Measurements from ENCODE around the gene SLC41A1. TPM values are rescaled to one million over a fixed set of nuclear protein-coding genes. Genes with fewer than 3 reads are reported as not detected.

Gene SLC41A1
- total RNA-seq, 1 donor from 2014 or later, result 16.8 TPM

DNA sequence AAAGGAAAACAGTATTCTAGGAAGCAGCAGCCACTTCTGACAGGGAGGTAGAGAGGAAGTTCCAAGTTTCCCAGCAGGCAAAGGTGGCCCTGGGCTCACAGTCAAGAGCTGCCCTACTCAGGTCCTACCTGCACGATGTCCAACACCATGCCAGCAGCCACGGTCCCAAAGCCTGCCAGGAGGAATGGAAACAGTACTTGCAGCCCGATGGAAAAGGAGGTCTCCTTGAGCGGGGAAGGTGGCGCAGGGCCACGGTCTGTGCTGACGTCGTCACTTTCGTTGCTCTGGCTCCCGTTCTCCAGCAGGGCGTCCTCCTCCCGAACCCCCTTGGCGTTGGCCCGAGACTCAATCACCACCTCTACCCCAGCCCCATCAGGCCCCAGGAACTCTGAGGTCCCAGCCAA lies 3.1 kb downstream of the SLC41A1 start:
- DNase-seq (ENCODE audit: low spot score, unreplicated experiment), result no peak
- Mint-ChIP-seq H3K4me3 (ENCODE audit: low read depth) (no peak overlapping the region), H3K36me3 (ENCODE audit: insufficient read depth) (peaks cover 11% of the 10 kb centered on the region), H3K27ac (no peak overlapping the region), H3K4me1 (ENCODE audit: low read depth) (peaks cover 24% of the 10 kb centered on the region), H3K27me3 (no peaks in the 10 kb centered on the region), H3K9me3 (ENCODE audit: low read depth) (no peaks in the 10 kb centered on the region)
- TF ChIP-seq CTCF (IDR thresholded peaks at IDR 0.05; ENCODE audit: unreplicated experiment), result no peak

GRCh38 chr1:205809469-205809868 lies 3.5 kb downstream of the SLC41A1 start:
- Mint-ChIP-seq H3K36me3 (ENCODE audit: insufficient read depth) (peaks cover 13% of the 10 kb centered on the region), H3K9me3 (ENCODE audit: low read depth) (no peaks in the 10 kb centered on the region), H3K4me1 (ENCODE audit: low read depth) (peaks cover 22% of the 10 kb centered on the region), H3K27me3 (no peaks in the 10 kb centered on the region), H3K27ac (no peak overlapping the region), H3K4me3 (ENCODE audit: low read depth) (no peak overlapping the region)
- no peak for DNase-seq (ENCODE audit: low spot score, unreplicated experiment)
- no peak for TF ChIP-seq CTCF (IDR thresholded peaks at IDR 0.05; ENCODE audit: unreplicated experiment)

- H3K27me3 Mint-ChIP-seq, result no peaks in the 10 kb centered on the region
- TF ChIP-seq CTCF (IDR thresholded peaks at IDR 0.05; ENCODE audit: unreplicated experiment), result no peak
Measured at GRCh38 chr1:205805082-205805711, 7.8 kb downstream of the SLC41A1 start.

DNA sequence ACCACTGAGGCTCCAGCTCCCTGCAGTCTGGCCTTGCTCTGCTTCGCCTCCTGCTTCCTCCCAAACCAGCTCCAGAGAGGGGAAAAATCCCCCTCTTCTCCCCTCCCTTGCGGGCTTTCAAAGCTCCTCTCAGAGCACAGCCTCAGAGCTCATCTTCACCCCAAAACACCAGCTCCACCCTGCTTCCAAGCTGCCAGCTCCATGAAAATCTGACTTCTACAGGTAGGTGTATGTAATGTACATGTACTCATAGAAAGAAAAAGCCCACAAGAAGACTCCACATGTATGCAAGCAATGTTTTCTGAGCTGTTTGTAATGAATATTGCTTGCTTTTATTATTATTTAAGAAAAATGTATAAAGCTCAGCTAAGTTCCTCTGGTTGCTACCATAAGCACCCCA lies 8.4 kb downstream of the SLC41A1 start:
- no peaks in the 10 kb centered on the region for H3K27me3 Mint-ChIP-seq
- peaks cover 3% of the 10 kb centered on the region for H3K4me1 Mint-ChIP-seq (ENCODE audit: low read depth)
- no peak for DNase-seq (ENCODE audit: low spot score, unreplicated experiment)
- H3K9me3 Mint-ChIP-seq (ENCODE audit: low read depth), result no peaks in the 10 kb centered on the region
- no peak overlapping the region for H3K4me3 Mint-ChIP-seq (ENCODE audit: low read depth)
- H3K36me3 Mint-ChIP-seq (ENCODE audit: insufficient read depth), result peaks cover 9% of the 10 kb centered on the region
- TF ChIP-seq CTCF (IDR thresholded peaks at IDR 0.05; ENCODE audit: unreplicated experiment), result no peak
- no peak overlapping the region for H3K27ac Mint-ChIP-seq

More at GRCh38 chr1:205805082-205805711, 7.8 kb downstream of the SLC41A1 start:
- H3K4me3 Mint-ChIP-seq (ENCODE audit: low read depth), result no peak overlapping the region
- H3K27ac Mint-ChIP-seq, result no peak overlapping the region
- H3K36me3 Mint-ChIP-seq (ENCODE audit: insufficient read depth), result peaks cover 9% of the 10 kb centered on the region
- peaks cover 3% of the 10 kb centered on the region for H3K4me1 Mint-ChIP-seq (ENCODE audit: low read depth)
- H3K9me3 Mint-ChIP-seq (ENCODE audit: low read depth), result no peaks in the 10 kb centered on the region
- DNase-seq (ENCODE audit: low spot score, unreplicated experiment), result no peak

GRCh38 chr1:205803986-205804385 lies 9.0 kb downstream of the SLC41A1 start:
- no peak overlapping the region for H3K27ac Mint-ChIP-seq
- no peak overlapping the region for H3K4me3 Mint-ChIP-seq (ENCODE audit: low read depth)
- H3K9me3 Mint-ChIP-seq (ENCODE audit: low read depth), result no peaks in the 10 kb centered on the region
- no peak for DNase-seq (ENCODE audit: low spot score, unreplicated experiment)
- no peaks in the 10 kb centered on the region for H3K27me3 Mint-ChIP-seq
- peaks cover 3% of the 10 kb centered on the region for H3K4me1 Mint-ChIP-seq (ENCODE audit: low read depth)
- no peak for TF ChIP-seq CTCF (IDR thresholded peaks at IDR 0.05; ENCODE audit: unreplicated experiment)
- peaks cover 7% of the 10 kb centered on the region for H3K36me3 Mint-ChIP-seq (ENCODE audit: insufficient read depth)

Measured in progenitor cell of endocrine pancreas (in vitro differentiated cells).